GM20000 (cell line): Measurements from ENCODE around the gene SH3GLB2.

ENCODE experiments used
- DNase-seq: peaks from one replicate; pipeline ENCODE4 v3.0.0; 2012; ENCODE audit warnings: low spot score
- TF ChIP-seq, protein P1 (sequence below): IDR thresholded peaks from 2 replicates; pipeline ENCODE4 v1.5.1; 2012; ENCODE audit warnings: mild to moderate bottlenecking, control low read depth; ENCODE audit errors: extremely low read depth, missing control alignments

SH3GLB2 gene

DNA sequence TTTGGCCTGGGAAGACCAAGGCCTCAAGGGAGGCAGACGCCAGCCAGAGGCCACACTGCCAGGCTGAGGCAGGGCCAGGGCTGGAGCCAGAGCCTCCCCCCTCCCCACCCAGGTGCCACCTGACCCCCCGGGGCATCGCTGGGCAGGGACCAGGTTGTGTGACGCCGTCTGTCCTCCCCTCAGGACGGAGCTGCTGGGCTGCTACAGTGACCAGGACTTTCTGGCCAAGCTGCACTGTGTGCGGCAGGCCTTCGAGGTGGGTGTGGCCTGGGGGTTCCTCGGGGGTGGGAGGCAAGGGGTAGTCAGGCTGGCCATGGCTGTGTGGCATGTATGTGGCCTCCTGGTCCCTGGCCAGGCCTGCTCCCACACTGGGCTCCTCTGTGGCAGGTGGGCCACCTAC, 34.9 kb upstream of the SH3GLB2 start:
- TF ChIP-seq, protein P1, sequence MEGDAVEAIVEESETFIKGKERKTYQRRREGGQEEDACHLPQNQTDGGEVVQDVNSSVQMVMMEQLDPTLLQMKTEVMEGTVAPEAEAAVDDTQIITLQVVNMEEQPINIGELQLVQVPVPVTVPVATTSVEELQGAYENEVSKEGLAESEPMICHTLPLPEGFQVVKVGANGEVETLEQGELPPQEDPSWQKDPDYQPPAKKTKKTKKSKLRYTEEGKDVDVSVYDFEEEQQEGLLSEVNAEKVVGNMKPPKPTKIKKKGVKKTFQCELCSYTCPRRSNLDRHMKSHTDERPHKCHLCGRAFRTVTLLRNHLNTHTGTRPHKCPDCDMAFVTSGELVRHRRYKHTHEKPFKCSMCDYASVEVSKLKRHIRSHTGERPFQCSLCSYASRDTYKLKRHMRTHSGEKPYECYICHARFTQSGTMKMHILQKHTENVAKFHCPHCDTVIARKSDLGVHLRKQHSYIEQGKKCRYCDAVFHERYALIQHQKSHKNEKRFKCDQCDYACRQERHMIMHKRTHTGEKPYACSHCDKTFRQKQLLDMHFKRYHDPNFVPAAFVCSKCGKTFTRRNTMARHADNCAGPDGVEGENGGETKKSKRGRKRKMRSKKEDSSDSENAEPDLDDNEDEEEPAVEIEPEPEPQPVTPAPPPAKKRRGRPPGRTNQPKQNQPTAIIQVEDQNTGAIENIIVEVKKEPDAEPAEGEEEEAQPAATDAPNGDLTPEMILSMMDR: no peak

DNA sequence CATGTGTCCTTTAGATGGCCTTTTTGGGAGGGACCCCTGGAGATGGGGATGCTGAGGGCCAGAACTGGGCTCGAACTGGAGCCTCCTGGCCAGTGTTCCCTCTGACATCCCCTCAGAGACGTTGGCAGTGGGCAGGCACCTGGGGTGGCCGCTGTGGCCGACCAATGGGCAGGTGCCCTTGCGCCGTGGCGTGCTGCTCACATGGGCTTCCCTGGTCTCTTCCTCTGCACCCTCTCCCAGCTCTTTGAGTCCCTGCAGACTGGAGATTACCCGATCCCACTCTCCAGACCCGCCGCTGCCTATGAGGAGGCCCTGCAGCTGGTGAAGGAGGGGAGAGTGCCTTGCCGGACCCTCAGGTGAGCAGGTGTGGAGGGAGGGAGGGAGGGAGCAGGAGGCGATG, 32.9 kb upstream of the SH3GLB2 start:
- no peak for DNase-seq
- TF ChIP-seq, protein P1: no peak

More for the DNA sequence above, 34.9 kb upstream of the SH3GLB2 start:
- DNase-seq: no peak

DNA sequence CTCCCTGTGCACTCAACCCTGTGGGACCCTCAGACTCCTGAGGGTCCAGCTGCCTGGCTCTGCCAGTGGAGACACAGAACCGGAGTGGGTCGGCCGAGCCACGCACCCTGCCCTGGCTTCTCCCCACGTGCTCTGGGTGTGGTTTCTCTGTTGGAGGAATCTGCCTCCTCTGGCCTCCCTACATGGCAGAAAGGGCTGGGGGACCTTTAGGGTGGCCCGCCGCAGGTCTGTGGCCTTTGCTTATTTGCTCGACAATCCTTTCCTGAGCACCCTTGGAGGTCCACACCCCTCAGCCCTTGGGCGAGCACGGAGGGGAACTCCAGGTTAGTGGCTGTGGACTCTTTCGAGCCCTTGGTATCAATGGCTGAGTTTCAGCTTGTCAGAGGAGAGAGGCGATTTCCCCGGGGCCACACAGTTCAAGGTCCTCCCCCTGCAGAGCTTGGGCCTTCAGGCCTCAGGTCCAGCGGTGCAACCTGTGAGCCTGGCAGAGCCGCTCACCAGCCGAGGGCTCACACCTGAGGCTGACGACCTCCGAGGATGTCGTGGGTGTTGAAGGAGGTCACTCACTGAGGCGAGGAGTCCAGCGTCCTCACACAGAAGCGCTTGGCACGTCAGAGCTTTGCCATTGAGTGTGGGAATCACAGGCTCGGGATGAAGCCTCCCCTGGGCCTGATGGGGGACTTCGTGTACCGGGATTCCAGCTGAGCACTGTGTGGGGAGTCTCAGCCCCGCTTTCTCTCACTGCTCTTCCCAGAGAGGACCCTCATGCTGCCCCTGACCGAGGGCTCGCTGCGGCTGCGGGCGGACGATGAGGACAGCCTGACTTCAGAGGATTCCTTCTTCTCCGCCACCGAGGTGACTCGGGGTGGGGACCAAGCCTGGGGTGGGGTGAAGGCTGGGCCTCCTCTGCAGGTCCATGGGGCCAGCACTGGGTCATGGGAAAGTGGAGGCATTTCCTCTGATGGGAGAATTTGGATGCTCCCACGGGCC, 32.0 kb upstream of the SH3GLB2 start:
- no peak for DNase-seq
- TF ChIP-seq, protein P1: no peak

DNA sequence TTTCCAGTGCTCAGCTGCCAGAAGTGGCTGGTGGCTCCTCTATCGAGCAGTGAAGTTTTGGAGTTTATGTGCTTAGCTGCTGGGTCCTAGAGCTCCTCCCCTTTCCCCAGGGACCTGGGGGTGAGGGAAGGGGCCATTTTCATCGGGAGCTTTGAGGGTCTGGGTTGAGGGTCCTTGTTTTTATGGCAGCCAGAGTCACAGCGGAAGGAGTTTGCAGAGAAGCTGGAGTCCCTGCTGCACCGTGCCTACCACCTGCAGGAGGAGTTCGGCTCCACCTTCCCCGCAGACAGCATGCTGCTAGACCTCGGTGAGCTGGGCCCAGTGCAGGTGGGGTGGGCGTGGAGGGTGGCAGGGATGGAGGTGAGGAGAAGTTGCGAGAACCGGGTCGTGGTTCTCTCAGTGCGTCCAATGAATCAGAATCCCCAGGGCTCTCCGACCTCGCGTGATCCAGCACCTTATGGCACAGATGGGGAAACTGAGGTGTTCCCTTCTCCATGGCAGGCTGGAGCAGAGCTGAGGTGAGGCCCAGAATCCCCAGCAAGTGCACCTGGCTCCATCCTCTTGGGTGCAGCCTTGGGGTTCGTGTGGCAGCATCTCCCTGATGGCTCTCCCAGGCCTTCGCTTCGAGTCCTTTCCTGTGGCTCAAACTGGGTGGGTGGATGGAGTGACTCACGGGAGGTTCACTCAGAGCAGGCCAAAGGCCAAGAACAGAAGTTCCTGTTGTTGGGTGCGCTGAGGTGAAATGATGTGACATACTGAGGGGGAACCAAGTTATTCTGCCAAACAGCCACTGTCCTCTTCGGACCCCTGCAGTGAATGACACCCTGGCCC, 31.0 kb upstream of the SH3GLB2 start:
- no peak for DNase-seq
- TF ChIP-seq, protein P1: no peak

DNA sequence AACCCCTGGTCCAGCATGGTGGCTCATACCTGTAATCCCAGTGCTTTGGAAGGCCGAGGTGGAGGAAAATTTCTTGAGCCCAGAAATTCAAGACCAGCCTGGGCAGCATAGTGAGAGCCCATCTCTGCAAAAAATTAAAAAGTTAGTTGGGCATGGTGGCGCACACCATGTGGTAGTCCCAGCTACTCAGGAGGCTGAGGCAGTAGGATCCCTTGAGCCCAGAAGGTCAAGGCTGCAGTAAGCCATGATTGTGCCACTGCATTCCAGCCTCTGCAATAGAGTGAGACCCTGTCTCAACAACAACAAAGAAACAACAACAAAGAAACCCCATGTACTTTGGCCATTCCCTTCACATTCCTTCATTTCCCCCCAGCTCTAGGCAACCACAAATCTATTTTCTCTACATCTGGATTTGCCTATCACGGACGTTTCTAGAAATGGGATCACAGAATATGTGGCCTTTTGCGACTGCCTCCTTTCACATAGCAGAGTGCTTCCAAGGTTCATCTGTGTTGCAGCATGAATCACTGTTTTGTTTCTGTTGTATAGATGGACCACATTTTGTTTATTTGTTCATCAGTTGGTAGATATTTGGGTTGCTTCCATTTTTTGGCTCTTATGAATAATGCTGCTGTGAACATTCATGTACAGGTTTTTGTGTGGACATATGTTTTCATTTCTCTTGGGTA, 26.2 kb upstream of the SH3GLB2 start:
- no peak for DNase-seq
- TF ChIP-seq, protein P1: no peak

DNA sequence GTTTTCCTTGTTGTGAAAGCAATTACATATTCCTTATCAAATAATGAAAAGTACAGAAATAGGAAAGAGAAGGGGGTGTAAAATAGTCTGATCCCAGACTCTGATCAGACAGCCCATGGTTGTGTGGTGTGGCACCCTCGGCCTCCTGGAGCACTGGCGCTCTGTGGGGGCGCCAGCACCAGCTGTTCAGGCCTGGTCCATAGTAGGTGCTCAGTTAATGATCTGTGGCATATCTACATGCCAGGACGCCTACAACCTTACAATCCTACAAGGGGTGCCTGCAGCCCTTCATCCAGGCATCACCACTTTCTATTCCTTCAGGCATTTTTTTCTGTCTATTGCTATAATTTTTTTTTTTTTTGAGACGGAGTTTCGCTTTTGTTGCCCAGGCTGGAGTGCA, 24.9 kb upstream of the SH3GLB2 start:
- TF ChIP-seq, protein P1: no peak

More for the DNA sequence above, 24.9 kb upstream of the SH3GLB2 start:
- DNase-seq: no peak
